Right renal pelvis (tissue), 4 donors: ENCODE results near the gene CHST3. TPM values are rescaled to one million over a fixed set of nuclear protein-coding genes. Genes with fewer than 3 reads are reported as not detected.

ENCODE experiments used
- DNase-seq, 4 donors: peaks; one replicate each; pipeline ENCODE4 v3.0.0-alpha.2; 2013; ENCODE audit warnings: low read depth in 4 of 4, low spot score in 3 of 4, missing footprints in 1 of 4
- polyA plus RNA-seq, 4 donors: library from polyadenylated mRNA; unstranded; fragments of 120-200 nt; gene quantifications; one replicate each; pipeline ENCODE4 v1.2.1, GENCODE V29; 2013; ENCODE audit not compliant: insufficient read length in 4 of 4

CHST3 gene
- polyA plus RNA-seq, 4 donors, result 18.3 to 20.0 (median 19.4) TPM

- no peak for DNase-seq
These were observed 44.8 kb downstream of the CHST3 start for GRCh38 chr10:72009051-72009424.

- DNase-seq, result peak; percentile 29 to 84 (median 68)
These were observed 45.4 kb downstream of the CHST3 start for GRCh38 chr10:72009425-72010081.

GRCh38 chr10:72010234-72010973, 46.2 kb downstream of the CHST3 start:
- no peak for DNase-seq

- no peak for DNase-seq
These were observed 46.8 kb downstream of the CHST3 start for GRCh38 chr10:72011016-72011415.

GRCh38 chr10:72011468-72011867, 47.3 kb downstream of the CHST3 start:
- no peak for DNase-seq

- no peak for DNase-seq
These were observed 47.8 kb downstream of the CHST3 start for GRCh38 chr10:72011976-72012512.

GRCh38 chr10:72012796-72013195, 48.6 kb downstream of the CHST3 start:
- DNase-seq, result no peak

GRCh38 chr10:72013202-72013945, 49.2 kb downstream of the CHST3 start:
- DNase-seq, result no peak

GRCh38 chr10:72014197-72014596, 50.0 kb downstream of the CHST3 start:
- no peak for DNase-seq

GRCh38 chr10:72014785-72015480, 50.7 kb downstream of the CHST3 start:
- no peak for DNase-seq

- no peak for DNase-seq
These were observed 51.6 kb downstream of the CHST3 start for GRCh38 chr10:72015841-72016240.

- DNase-seq, result no peak
These were observed 52.6 kb downstream of the CHST3 start for GRCh38 chr10:72016608-72017300.

- DNase-seq, result no peak
These were observed 55.1 kb downstream of the CHST3 start for GRCh38 chr10:72019085-72019876.

GRCh38 chr10:72020914-72021809, 57.0 kb downstream of the CHST3 start:
- no peak for DNase-seq

- DNase-seq, result no peak
These were observed 58.0 kb downstream of the CHST3 start for GRCh38 chr10:72022228-72022627.

GRCh38 chr10:72024596-72024995, 60.4 kb downstream of the CHST3 start:
- no peak for DNase-seq

- DNase-seq, result no peak
These were observed 61.2 kb downstream of the CHST3 start for GRCh38 chr10:72025400-72025799.

- no peak for DNase-seq
These were observed 61.6 kb downstream of the CHST3 start for GRCh38 chr10:72025832-72026231.
